ENCODE data around the gene RBP2. TPM values are rescaled to one million over a fixed set of nuclear protein-coding genes. Genes with fewer than 3 reads are reported as not detected.

The RBP2 gene
- total RNA-seq (1 to 10 TPM in 1 of 7 donors, under 1 TPM in 1, not detected in 5; 0.69 to 2.3 TPM), polyA plus RNA-seq (under 1 TPM in 1 of 2 donors, not detected in 1; 0.13 TPM)
- long read RNA-seq, donor 1 = 0 reads
- long read RNA-seq, donor 2 = 0 reads
- long read RNA-seq, donor 3, partial matches to known transcripts = 0 of 1 reads
- long read RNA-seq, donor 3, other reads (novel, unspliced or antisense) = 1 of 1 reads

- DNase-seq = no peak
- no peak within 1 kb of the TSS for H3K4me3 ChIP-seq
- no peak within 1 kb of the TSS for H3K27ac ChIP-seq
- TF ChIP-seq EP300 (IDR thresholded peaks at IDR 0.05) (no peak), POLR2A (IDR thresholded peaks at IDR 0.05) (no peak), CTCF (IDR thresholded peaks at IDR 0.05) (no peak)
- H3K27me3 ChIP-seq = no peaks in the 10 kb centered on the region
- 95 to 100% (median 96%) methylated on average over 4 of the region's 4 CpGs for WGBS, 3 donors
- intact Hi-C loops (cut with DNase I) = no loop called here
- no peaks in the 10 kb centered on the region for H3K36me3 ChIP-seq
- no peaks in the 10 kb centered on the region for H3K9me3 ChIP-seq
- peaks cover 2% of the 10 kb centered on the region for H3K4me1 ChIP-seq (ENCODE audit: insufficient read depth)
Measured at GRCh38 chr3:139476348-139476747, at the start of gene RBP2. Gene RBP2 (minus strand): TSS chr3:139476516. CDS start chr3:139476459, 57 bp downstream.

- intact Hi-C loops (cut with DNase I) = no loop called here
- Histone ChIP-seq H3K9me3 (no peaks in the 10 kb centered on the region), H3K36me3 (no peaks in the 10 kb centered on the region), H3K27me3 (no peaks in the 10 kb centered on the region), H3K4me3 (no peak overlapping the region), H3K27ac (peak overlapping the region in 1 of 2 donors; percentile 24), H3K4me1 (ENCODE audit: insufficient read depth) (peaks cover 14% of the 10 kb centered on the region)
- no peak for TF ChIP-seq EP300 (IDR thresholded peaks at IDR 0.05)
- TF ChIP-seq POLR2A (IDR thresholded peaks at IDR 0.05) = no peak
- no peak for TF ChIP-seq CTCF (IDR thresholded peaks at IDR 0.05)
- DNase-seq = no peak
- 91 to 93% (median 92%) methylated on average over 7 of the region's 7 CpGs for WGBS, 3 donors
Measured at GRCh38 chr3:139524841-139525636, 48.7 kb upstream of the RBP2 start.

GRCh38 chr3:139523718-139524117 is 47.4 kb upstream of the RBP2 start:
- no peak overlapping the region for H3K27ac ChIP-seq
- intact Hi-C loops (cut with DNase I) = no loop called here
- TF ChIP-seq CTCF (IDR thresholded peaks at IDR 0.05) = no peak
- TF ChIP-seq EP300 (IDR thresholded peaks at IDR 0.05) = no peak
- no peak for TF ChIP-seq POLR2A (IDR thresholded peaks at IDR 0.05)
- peaks cover 12% of the 10 kb centered on the region for H3K4me1 ChIP-seq (ENCODE audit: insufficient read depth)
- no peaks in the 10 kb centered on the region for H3K36me3 ChIP-seq
- no peak for DNase-seq
- H3K9me3 ChIP-seq = no peaks in the 10 kb centered on the region
- 84 to 96% (median 90%) methylated on average over 1 of the region's 1 CpG for WGBS, 3 donors
- H3K4me3 ChIP-seq = no peak overlapping the region
- H3K27me3 ChIP-seq = no peaks in the 10 kb centered on the region

GRCh38 chr3:139523166-139523565 is 46.9 kb upstream of the RBP2 start:
- no peak for DNase-seq
- TF ChIP-seq EP300 (IDR thresholded peaks at IDR 0.05) (no peak), POLR2A (IDR thresholded peaks at IDR 0.05) (no peak), CTCF (IDR thresholded peaks at IDR 0.05) (no peak)
- 96 to 99% (median 98%) methylated on average over 5 of the region's 5 CpGs for WGBS, 3 donors
- no peak overlapping the region for H3K4me3 ChIP-seq
- no peak overlapping the region for H3K27ac ChIP-seq
- no peaks in the 10 kb centered on the region for H3K36me3 ChIP-seq
- intact Hi-C loops (cut with DNase I) = no loop called here
- no peaks in the 10 kb centered on the region for H3K27me3 ChIP-seq
- no peaks in the 10 kb centered on the region for H3K9me3 ChIP-seq
- H3K4me1 ChIP-seq (ENCODE audit: insufficient read depth) = peaks cover 11% of the 10 kb centered on the region
